ENCODE results near the gene THADA.
"Not testable (repeated sequence)": the region's sequence is repeated elsewhere in the genome, so short reads cannot be mapped to it uniquely, and the experiment has no call there.

The THADA gene, protein sequence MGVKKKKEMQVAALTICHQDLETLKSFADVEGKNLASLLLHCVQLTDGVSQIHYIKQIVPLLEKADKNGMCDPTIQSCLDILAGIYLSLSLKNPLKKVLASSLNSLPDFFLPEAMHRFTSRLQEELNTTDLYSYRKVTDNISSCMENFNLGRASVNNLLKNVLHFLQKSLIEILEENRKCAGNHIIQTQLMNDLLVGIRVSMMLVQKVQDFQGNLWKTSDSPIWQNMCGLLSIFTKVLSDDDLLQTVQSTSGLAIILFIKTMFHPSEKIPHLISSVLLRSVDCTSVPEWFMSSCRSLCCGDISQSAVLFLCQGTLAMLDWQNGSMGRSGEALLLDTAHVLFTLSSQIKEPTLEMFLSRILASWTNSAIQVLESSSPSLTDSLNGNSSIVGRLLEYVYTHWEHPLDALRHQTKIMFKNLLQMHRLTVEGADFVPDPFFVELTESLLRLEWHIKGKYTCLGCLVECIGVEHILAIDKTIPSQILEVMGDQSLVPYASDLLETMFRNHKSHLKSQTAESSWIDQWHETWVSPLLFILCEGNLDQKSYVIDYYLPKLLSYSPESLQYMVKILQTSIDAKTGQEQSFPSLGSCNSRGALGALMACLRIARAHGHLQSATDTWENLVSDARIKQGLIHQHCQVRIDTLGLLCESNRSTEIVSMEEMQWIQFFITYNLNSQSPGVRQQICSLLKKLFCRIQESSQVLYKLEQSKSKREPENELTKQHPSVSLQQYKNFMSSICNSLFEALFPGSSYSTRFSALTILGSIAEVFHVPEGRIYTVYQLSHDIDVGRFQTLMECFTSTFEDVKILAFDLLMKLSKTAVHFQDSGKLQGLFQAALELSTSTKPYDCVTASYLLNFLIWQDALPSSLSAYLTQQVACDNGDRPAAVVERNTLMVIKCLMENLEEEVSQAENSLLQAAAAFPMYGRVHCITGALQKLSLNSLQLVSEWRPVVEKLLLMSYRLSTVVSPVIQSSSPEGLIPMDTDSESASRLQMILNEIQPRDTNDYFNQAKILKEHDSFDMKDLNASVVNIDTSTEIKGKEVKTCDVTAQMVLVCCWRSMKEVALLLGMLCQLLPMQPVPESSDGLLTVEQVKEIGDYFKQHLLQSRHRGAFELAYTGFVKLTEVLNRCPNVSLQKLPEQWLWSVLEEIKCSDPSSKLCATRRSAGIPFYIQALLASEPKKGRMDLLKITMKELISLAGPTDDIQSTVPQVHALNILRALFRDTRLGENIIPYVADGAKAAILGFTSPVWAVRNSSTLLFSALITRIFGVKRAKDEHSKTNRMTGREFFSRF (N-terminal part only)

DNA sequence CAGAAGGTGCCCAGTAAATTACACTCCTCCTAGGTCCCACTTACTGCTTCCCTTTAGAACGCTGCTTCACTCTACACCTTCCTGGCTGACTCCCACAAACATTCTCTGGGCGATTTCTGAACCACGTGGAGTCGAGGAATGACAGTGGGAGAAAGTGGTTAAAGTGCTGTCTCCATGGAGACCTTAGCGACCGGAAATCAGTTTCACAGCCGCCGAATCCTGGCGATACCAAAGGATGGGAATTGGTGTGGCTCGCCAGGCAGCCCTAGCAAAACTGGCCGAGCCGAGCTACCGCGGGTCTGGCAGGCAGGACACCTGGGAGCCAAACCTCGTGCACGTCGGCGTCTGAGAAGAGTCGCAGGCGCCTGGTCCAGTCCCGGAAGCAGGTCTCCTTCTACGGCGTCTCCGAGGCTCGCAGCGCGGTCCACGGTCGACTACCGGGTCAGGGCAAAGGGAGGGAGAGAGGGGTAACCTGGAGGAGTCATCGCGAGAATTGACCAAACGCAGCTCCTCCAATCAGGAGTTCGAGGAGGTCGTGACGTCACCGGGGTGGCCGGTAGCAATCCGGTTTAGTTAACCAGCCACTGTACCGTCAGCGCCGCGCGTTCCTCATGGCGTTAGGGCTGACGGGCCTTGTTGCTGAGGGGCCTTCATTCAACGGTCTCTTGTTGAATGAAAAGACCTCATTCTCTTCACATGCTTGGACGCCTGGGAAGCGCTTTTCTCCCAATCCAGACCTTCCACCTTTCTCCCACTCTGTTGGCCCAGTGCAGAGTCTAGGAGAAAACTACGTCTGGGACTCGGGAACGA lies at the start of gene THADA:
Gene THADA, minus strand, starts transcription at position 436 of the 810 bp plus-strand sequence. CDS start 3,646 bp downstream, outside the sequence.
- peak; percentile 99 for DNase-seq (ENCODE audit: low read depth)
- TF ChIP-seq, protein P1, sequence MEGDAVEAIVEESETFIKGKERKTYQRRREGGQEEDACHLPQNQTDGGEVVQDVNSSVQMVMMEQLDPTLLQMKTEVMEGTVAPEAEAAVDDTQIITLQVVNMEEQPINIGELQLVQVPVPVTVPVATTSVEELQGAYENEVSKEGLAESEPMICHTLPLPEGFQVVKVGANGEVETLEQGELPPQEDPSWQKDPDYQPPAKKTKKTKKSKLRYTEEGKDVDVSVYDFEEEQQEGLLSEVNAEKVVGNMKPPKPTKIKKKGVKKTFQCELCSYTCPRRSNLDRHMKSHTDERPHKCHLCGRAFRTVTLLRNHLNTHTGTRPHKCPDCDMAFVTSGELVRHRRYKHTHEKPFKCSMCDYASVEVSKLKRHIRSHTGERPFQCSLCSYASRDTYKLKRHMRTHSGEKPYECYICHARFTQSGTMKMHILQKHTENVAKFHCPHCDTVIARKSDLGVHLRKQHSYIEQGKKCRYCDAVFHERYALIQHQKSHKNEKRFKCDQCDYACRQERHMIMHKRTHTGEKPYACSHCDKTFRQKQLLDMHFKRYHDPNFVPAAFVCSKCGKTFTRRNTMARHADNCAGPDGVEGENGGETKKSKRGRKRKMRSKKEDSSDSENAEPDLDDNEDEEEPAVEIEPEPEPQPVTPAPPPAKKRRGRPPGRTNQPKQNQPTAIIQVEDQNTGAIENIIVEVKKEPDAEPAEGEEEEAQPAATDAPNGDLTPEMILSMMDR (conservative IDR thresholded peaks at IDR 0.05; ENCODE audit: low read length): no peak
- H3K4me3 ChIP-seq (ENCODE audit: low read length): peak within 1 kb of the TSS; percentile 70

- TF ChIP-seq, protein P1 (conservative IDR thresholded peaks at IDR 0.05; ENCODE audit: low read length): no peak
- no peak overlapping the region for H3K4me3 ChIP-seq (ENCODE audit: low read length)
- DNase-seq (ENCODE audit: low read depth): no peak
Measured at GRCh38 chr2:43643680-43644079, 47.8 kb upstream of the THADA start.

DNA sequence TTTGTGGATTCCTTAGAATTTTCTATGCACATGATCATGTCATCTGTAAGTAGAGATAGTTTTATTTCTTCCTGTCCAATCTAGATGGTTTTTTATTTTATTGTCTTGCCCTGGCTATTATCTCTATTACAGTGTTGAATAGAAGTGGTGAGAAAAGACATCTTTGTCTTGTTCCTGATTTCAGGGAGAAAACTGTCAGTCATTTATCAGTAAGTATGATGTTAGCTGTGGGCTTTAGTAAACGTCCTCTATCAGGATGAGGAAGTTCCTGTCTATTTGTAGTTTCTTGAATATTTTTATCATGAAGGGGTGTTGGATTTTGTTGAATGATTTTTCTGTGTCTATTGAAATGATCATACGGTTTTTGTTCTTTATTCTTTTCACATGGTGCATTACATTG lies 46.5 kb upstream of the THADA start:
- DNase-seq (ENCODE audit: low read depth): no peak
- TF ChIP-seq, protein P1 (conservative IDR thresholded peaks at IDR 0.05; ENCODE audit: low read length): no peak

GRCh38 chr2:43637030-43637803 lies 41.4 kb upstream of the THADA start, which contains the start of gene PLEKHH2:
Gene PLEKHH2 (plus strand): TSS chr2:43637260. CDS start chr2:43644674, 7,414 bp downstream.
- peak; percentile 80 for DNase-seq (ENCODE audit: low read depth)
- H3K4me3 ChIP-seq (ENCODE audit: low read length): peak within 1 kb of the TSS; percentile 62

More for the DNA sequence above, 46.5 kb upstream of the THADA start:
- no peak overlapping the region for H3K4me3 ChIP-seq (ENCODE audit: low read length)

DNA sequence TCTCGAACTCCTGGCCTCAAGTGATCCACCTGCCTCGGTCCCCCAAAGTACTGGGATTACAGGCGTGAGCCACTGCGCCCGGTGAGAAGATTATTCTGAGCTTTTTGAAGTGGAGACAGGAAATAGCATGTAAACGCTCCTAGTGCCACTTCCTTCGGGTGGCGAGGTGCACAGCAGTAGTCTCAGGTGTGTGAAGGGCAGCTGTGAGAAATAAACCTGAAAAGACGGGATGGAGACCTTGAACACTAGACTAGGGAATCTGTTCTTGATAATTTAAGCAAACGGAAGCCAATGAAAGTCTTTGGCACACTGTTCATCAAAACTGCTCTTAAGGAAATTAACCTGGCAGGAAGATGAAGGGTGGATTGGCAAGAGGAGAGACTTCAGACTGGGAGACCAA lies 40.8 kb upstream of the THADA start:
- TF ChIP-seq, protein P1 (conservative IDR thresholded peaks at IDR 0.05; ENCODE audit: low read length): no peak
- DNase-seq (ENCODE audit: low read depth): no peak

More at GRCh38 chr2:43637030-43637803, 41.4 kb upstream of the THADA start, which contains the start of gene PLEKHH2:
- TF ChIP-seq, protein P1 (conservative IDR thresholded peaks at IDR 0.05; ENCODE audit: low read length): no peak

DNA sequence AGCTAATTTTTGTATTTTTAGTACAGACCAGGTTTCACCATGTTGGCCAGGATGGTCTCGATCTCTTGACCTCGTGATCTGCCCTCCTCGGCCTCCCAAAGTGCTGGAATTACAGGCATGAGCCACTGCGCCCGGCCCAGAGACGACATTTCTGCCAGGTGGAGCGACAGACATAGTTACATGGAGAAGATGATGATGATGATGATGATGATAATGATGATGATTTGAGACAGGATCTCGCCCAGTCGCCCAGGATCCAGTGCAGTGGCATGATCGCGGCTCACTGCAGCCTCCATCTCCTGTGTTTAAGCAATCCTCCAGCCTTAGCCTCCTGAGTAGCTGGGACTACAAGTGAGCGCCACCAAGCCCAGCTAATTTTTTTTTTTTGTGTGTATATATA lies 40.3 kb upstream of the THADA start:
- H3K4me3 ChIP-seq (ENCODE audit: low read length); DNase-seq (ENCODE audit: low read depth): not testable (repeated sequence)

More for the DNA sequence above, 40.8 kb upstream of the THADA start:
- H3K4me3 ChIP-seq (ENCODE audit: low read length): peak overlapping the region; percentile 62

Data from AG10803 (cell line).